Brain microvascular endothelial cell (primary cell): ENCODE measurements around the gene ANKRD24.
"Not testable (repeated sequence)": the region's sequence is repeated elsewhere in the genome, so short reads cannot be mapped to it uniquely, and the experiment has no call there.

Experiments
- DNase-seq: peaks from one replicate; pipeline ENCODE4 v3.0.0-alpha.2; 2020
- H3K27ac ChIP-seq: fragments of 250-450 bp; sonication (Bioruptor Pico); 2 replicates; pipeline ENCODE4 v1.5.1; 2020; ENCODE audit warnings: mild to moderate bottlenecking, moderate library complexity
- H3K27me3 ChIP-seq: fragments of 250-450 bp; sonication (Bioruptor Pico); replicated peaks from 2 replicates; pipeline ENCODE4 v1.5.1; 2020; ENCODE audit warnings: mild to moderate bottlenecking
- H3K36me3 ChIP-seq: fragments of 250-450 bp; sonication (Bioruptor Pico); replicated peaks from 2 replicates; pipeline ENCODE4 v1.5.1; 2020; ENCODE audit warnings: mild to moderate bottlenecking
- H3K4me3 ChIP-seq: 2 replicates; pipeline ENCODE4 v1.5.1; 2011; ENCODE audit warnings: low read depth, mild to moderate bottlenecking, control low read depth, low read length, moderate library complexity
- CTCF ChIP-seq: IDR thresholded peaks from 2 replicates; pipeline ENCODE4 v1.5.1; 2011; ENCODE audit warnings: low read depth, mild to moderate bottlenecking, moderate library complexity, low read length, control low read depth, inconsistent platforms; ENCODE audit errors: missing control alignments
- in situ Hi-C: cut with HindIII; loops from 2 replicates; pipeline ENCODE4 v1.10.0; 2017; ENCODE audit warnings: low sequenced_read_pairs, low pct_ligation_motif_present

ANKRD24 gene

GRCh38 chr19:4228765-4229178, 46.3 kb downstream of the ANKRD24 start:
- no peak for TF ChIP-seq CTCF
- Histone ChIP-seq H3K27ac (no peak overlapping the region), H3K4me3 (no peak overlapping the region), H3K36me3 (no peaks in the 10 kb centered on the region), H3K27me3 (no peaks in the 10 kb centered on the region)
- in situ Hi-C loops = no loop called here
- DNase-seq = no peak

DNA sequence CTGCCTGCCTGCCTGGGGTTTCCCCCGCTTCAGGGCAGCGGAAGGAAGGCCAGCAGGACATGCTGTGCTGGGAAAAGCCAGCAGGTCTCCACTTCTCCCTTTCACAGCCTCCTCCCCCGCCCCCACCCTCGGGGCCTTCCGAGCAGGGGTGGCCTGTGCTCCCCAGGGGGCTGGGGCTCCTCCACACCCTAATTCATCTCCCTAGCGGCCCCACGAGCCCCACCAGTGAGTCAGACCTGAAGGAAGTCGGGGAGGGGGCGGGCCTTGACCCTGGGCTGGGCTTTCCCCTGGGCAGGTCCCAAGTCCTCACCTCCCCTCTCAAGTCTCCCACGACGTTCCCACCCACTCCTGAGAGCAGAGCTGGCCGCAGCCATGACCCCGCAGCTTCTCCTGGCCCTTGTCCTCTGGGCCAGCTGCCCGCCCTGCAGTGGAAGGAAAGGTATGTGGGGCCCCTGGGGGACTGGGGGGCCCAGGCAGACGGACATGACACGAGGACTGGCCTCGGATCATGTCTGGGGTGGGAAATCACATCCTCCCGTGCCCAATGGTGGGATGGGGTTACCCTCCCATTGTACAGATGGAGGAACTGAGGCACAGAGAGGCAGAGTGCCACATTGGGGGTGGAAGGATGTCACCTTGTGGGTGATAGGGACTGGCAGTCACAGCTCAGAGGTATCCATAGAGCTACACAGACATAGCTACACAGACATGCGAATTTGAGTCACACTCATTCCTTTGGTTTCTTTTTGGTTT, 46.9 kb downstream of the ANKRD24 start, which contains the start of gene EBI3:
Gene EBI3 (plus strand): TSS at position 345 of the 753 bp plus-strand sequence. CDS start 28 bp downstream, at position 373.
- H3K27ac ChIP-seq = peak within 1 kb of the TSS; percentile 10

DNA sequence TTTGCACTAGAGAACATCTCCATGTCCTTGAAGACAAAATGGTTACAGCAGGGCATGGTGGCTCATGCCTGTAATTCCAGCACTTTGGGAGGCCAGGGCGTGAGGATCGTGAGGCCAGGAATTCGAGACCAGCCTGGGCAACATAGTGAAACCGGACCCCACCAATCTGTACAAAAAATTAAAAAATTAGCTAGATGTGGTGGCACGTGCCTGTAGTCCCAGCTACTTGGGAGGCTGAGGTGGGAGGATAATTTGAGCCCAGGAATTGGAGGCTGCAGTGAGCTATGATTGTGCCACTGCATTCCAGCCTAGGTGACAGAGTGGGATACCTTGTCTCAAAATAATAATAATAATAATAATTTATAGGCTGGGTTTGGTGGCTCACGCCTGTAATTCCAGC, 47.7 kb downstream of the ANKRD24 start:
- in situ Hi-C loops, DNase-seq, H3K27me3 ChIP-seq, H3K27ac ChIP-seq, H3K36me3 ChIP-seq, H3K4me3 ChIP-seq: not testable (repeated sequence)

More for the DNA sequence above, 46.9 kb downstream of the ANKRD24 start, which contains the start of gene EBI3:
- H3K4me3 ChIP-seq = no peak within 1 kb of the TSS
- no peaks in the 10 kb centered on the region for H3K36me3 ChIP-seq
- TF ChIP-seq CTCF = no peak
- in situ Hi-C loops = no loop called here
- H3K27me3 ChIP-seq = no peaks in the 10 kb centered on the region
- peak; percentile 70 for DNase-seq

- in situ Hi-C loops, H3K27me3 ChIP-seq, H3K4me3 ChIP-seq, H3K27ac ChIP-seq, DNase-seq, H3K36me3 ChIP-seq: not testable (repeated sequence)
Observed at GRCh38 chr19:4231521-4231920, 49.0 kb downstream of the ANKRD24 start.

- DNase-seq, in situ Hi-C loops, H3K4me3 ChIP-seq: not testable (repeated sequence)
Observed at GRCh38 chr19:4232139-4232538, 49.6 kb downstream of the ANKRD24 start.

GRCh38 chr19:4232614-4233281, 50.3 kb downstream of the ANKRD24 start:
- in situ Hi-C loops = no loop called here

More at GRCh38 chr19:4232139-4232538, 49.6 kb downstream of the ANKRD24 start:
- not testable (repeated sequence) for H3K27me3 ChIP-seq, H3K27ac ChIP-seq, H3K36me3 ChIP-seq

More at GRCh38 chr19:4232614-4233281, 50.3 kb downstream of the ANKRD24 start:
- no peaks in the 10 kb centered on the region for H3K27me3 ChIP-seq
- no peak overlapping the region for H3K27ac ChIP-seq
- no peak for DNase-seq
- no peak for TF ChIP-seq CTCF
- no peak overlapping the region for H3K4me3 ChIP-seq
- H3K36me3 ChIP-seq = no peaks in the 10 kb centered on the region
